Heart left ventricle (tissue), 16 donors: ENCODE measurements around the gene B3GNT2. TPM values are rescaled to one million over a fixed set of nuclear protein-coding genes. Genes with fewer than 3 reads are reported as not detected.

Source experiments
- ATAC-seq, 4 donors: fragments of 200-7000 bp; cut with Tn5 transposase; one replicate each; pipeline ENCODE4 v1.9.1; 2020 to 2022; ENCODE audit warnings: moderate library complexity in 4 of 4, mild to moderate bottlenecking in 3 of 4, moderate number of reproducible peaks in 1 of 4
- DNase-seq, 5 donors: peaks; one replicate each; pipeline ENCODE4 v3.0.0-alpha.2; 2020
- H3K27ac ChIP-seq, 12 donors: fragments of 200-600 bp; sonication (generic) in 4 of 12; one replicate each; pipeline versions ENCODE4 v1.5.0 to v1.8.0; 2016 to 2022; ENCODE audit warnings: mild to moderate bottlenecking in 2 of 12
- H3K27me3 ChIP-seq, 9 donors: fragments of 200-600 bp; sonication (generic) in 2 of 9; one replicate each; pipeline versions ENCODE4 v1.5.1 to v1.8.0; 2016 to 2022; ENCODE audit warnings: mild to moderate bottlenecking in 3 of 9
- H3K36me3 ChIP-seq, 9 donors: fragments of 200-600 bp; sonication (generic) in 2 of 9; one replicate each; pipeline versions ENCODE4 v1.5.0 to v1.8.0; 2018 to 2022; ENCODE audit warnings: mild to moderate bottlenecking in 2 of 9
- H3K4me1 ChIP-seq, 12 donors: fragments of 200-600 bp; sonication (generic) in 4 of 12; one replicate each; pipeline versions ENCODE4 v1.5.0 to v1.8.0; 2016 to 2022; ENCODE audit warnings: mild to moderate bottlenecking in 3 of 12
- H3K4me3 ChIP-seq, 12 donors: fragments of 200-600 bp; sonication (generic) in 4 of 12; one replicate each; pipeline versions ENCODE4 v1.5.0 to v1.8.0; 2017 to 2022; ENCODE audit warnings: mild to moderate bottlenecking in 9 of 12, moderate library complexity in 4 of 12
- H3K9me3 ChIP-seq, 12 donors: fragments of 200-600 bp; sonication (generic) in 4 of 12; one replicate each; pipeline versions ENCODE4 v1.5.0 to v1.8.0; 2016 to 2022; ENCODE audit warnings: mild to moderate bottlenecking in 1 of 12
- POLR2A ChIP-seq, 2 donors: fragments of 450-650 bp; IDR thresholded peaks; one replicate each; pipeline ENCODE4 v1.6.1; 2017; ENCODE audit warnings: antibody characterized with exemption in 2 of 2, mild to moderate bottlenecking in 2 of 2, moderate library complexity in 2 of 2
- WGBS, 4 donors: extraction: QIAGEN DNeasy Blood & Tissue Kit in 2 of 4; methylation state at CpG; one replicate each; pipeline versions ENCODE4 v1.1.5 to v1.1.7; 2013 to 2018; 5-methylcytosine and 5-hydroxymethylcytosine counted together
- intact Hi-C, 10 donors: fragments of 100-400 bp; cut with DNase I; formaldehyde crosslinking; loops; one replicate each; pipeline versions ENCODE4 v1.11.1 to v1.14.2; 2022
- polyA plus RNA-seq, 2 donors: library from polyadenylated mRNA; stranded (reverse); fragments of 200-250 nt; gene quantifications; one replicate each; pipeline ENCODE4 v1.2.3, GENCODE V29; 2013
- total RNA-seq, 9 donors: library from RNA; depleted of rRNA in 2 of 9; stranded (reverse); fragments of >200 nt in 2 of 9; fragmentation: NEBNext Ultra II Directional in 3 of 9; extraction: Animal tissue kit (Norgen Biotek cat#: 25700) in 3 of 9; gene quantifications; one replicate each; pipeline versions ENCODE4 v1.1.0 to v1.2.4, GENCODE V29; 2016 to 2023
- TF ChIP-seq, protein P1 (sequence below), 12 donors: fragments of 200-600 bp; sonication (generic) in 4 of 12; IDR thresholded peaks; one replicate each; pipeline versions ENCODE4 v1.5.0 to v1.8.0; 2018 to 2022; ENCODE audit warnings: antibody characterized with exemption in 12 of 12, mild to moderate bottlenecking in 5 of 12
- donor health status: ischemic (EF 13 %, LVEDD 7.1; RV severe dilation, severe dysfunction).
- donor health status: healthy with polysubstance abuse.
- donor health status: DM: no; HTN: yes; CAD: no.
- donor health status: DM: no; HTN: no; CAD: no.
- donor health status: ischemic (EF 25% LVEDD 6.9; RV normal size, moderate dysfunction).
- donor health status: ischemic (EF 25% LVEDD 5.7; RV mildly dilated, moderate dysfunction).
- donor health status: healthy.
- donor health status: DM: yes; HTN: yes; CAD: no.
- donor health status: ischemic (EF 35%, LVEDD 5.7; RV mildly dilated, moderate dysfunction).
- donor health status: nonischemic (EF 11% LVEDD 7.7; RV severe dilation, severe dysfunction).
- donor health status: DM: yes; HTN: yes; CAD: no.
- donor health status: PGD.
- donor health status: ischemic (EF 29% LVEDD 5.4; RV normal size, mild dysfunction).
- donor health status: nonischemic (EF 23%, LVEDD 6.1; RV moderate dilation, normal function).

B3GNT2 gene
- total and polyA plus RNA-seq, 11 donors = 8.6 to 26.5 (median 18.4) TPM

- TF ChIP-seq, protein P1, sequence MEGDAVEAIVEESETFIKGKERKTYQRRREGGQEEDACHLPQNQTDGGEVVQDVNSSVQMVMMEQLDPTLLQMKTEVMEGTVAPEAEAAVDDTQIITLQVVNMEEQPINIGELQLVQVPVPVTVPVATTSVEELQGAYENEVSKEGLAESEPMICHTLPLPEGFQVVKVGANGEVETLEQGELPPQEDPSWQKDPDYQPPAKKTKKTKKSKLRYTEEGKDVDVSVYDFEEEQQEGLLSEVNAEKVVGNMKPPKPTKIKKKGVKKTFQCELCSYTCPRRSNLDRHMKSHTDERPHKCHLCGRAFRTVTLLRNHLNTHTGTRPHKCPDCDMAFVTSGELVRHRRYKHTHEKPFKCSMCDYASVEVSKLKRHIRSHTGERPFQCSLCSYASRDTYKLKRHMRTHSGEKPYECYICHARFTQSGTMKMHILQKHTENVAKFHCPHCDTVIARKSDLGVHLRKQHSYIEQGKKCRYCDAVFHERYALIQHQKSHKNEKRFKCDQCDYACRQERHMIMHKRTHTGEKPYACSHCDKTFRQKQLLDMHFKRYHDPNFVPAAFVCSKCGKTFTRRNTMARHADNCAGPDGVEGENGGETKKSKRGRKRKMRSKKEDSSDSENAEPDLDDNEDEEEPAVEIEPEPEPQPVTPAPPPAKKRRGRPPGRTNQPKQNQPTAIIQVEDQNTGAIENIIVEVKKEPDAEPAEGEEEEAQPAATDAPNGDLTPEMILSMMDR (IDR thresholded peaks at IDR 0.05) = no peak
- no peak for TF ChIP-seq POLR2A (IDR thresholded peaks at IDR 0.05)
- Histone ChIP-seq H3K36me3 (no peaks in the 10 kb centered on the region), H3K9me3 (peaks cover 0 to 12% (median 2%) of the 10 kb centered on the region in 12 donors), H3K4me3 (no peak overlapping the region), H3K27me3 (no peaks in the 10 kb centered on the region), H3K4me1 (peaks cover 0 to 37% (median 14%) of the 10 kb centered on the region in 12 donors), H3K27ac (peak overlapping the region; percentile 51 to 92 (median 78))
- ATAC-seq = peak; percentile 66 to 84 (median 74)
- intact Hi-C loops = loop anchor here in 1 of 10 donors (5.0 kb wide), 1 partner anchor 37 kb away; no protein-coding TSS in a partner anchor
- no peak for DNase-seq
- 67 to 79% (median 73%) methylated on average over 6 of the region's 6 CpGs for WGBS, 4 donors
Observed at GRCh38 chr2:62150597-62151305, 45.2 kb upstream of the B3GNT2 start.

GRCh38 chr2:62151306-62151638 is 44.6 kb upstream of the B3GNT2 start:
- intact Hi-C loops = loop anchor here in 1 of 10 donors (5.0 kb wide), 1 partner anchor 36 kb away; no protein-coding TSS in a partner anchor
- H3K4me1 ChIP-seq = peaks cover 0 to 35% (median 14%) of the 10 kb centered on the region in 12 donors
- ATAC-seq = peak; percentile 86 to 90 (median 88)

GRCh38 chr2:62152000-62152399 is 43.9 kb upstream of the B3GNT2 start:
- intact Hi-C loops = loop anchor here in 1 of 10 donors (5.0 kb wide), 1 partner anchor 35 kb away; no protein-coding TSS in a partner anchor
- 85 to 91% (median 89%) methylated on average over 3 of the region's 3 CpGs for WGBS, 4 donors
- Histone ChIP-seq H3K27ac (peak overlapping the region in 11 of 12 donors; percentile 51 to 92 (median 78)), H3K4me3 (no peak overlapping the region), H3K27me3 (no peaks in the 10 kb centered on the region), H3K4me1 (peaks cover 0 to 39% (median 16%) of the 10 kb centered on the region in 12 donors), H3K36me3 (no peaks in the 10 kb centered on the region), H3K9me3 (peaks cover 0 to 16% (median 2%) of the 10 kb centered on the region in 12 donors)
- ATAC-seq (peak in 1 of 4 donors; percentile 9), DNase-seq (no peak)
- no peak for TF ChIP-seq POLR2A (IDR thresholded peaks at IDR 0.05)

More at GRCh38 chr2:62151306-62151638, 44.6 kb upstream of the B3GNT2 start:
- 45 to 56% (median 52%) methylated on average over 4 of the region's 4 CpGs for WGBS, 4 donors
- peak in 4 of 5 donors; percentile 36 to 52 (median 44) for DNase-seq
- peaks cover 0 to 16% (median 2%) of the 10 kb centered on the region in 12 donors for H3K9me3 ChIP-seq
- peak overlapping the region; percentile 51 to 92 (median 78) for H3K27ac ChIP-seq
- no peak for TF ChIP-seq POLR2A (IDR thresholded peaks at IDR 0.05)
- TF ChIP-seq, protein P1 (IDR thresholded peaks at IDR 0.05) = no peak
- H3K36me3 ChIP-seq = no peaks in the 10 kb centered on the region
- H3K27me3 ChIP-seq = no peaks in the 10 kb centered on the region
- no peak overlapping the region for H3K4me3 ChIP-seq

- 41 to 57% (median 43%) methylated on average over 6 of the region's 6 CpGs for WGBS, 4 donors
- intact Hi-C loops = no loop called here
Observed at GRCh38 chr2:62156861-62157496, 38.9 kb upstream of the B3GNT2 start.

More at GRCh38 chr2:62156861-62157496, 38.9 kb upstream of the B3GNT2 start:
- peak in 3 of 4 donors; percentile 16 to 45 (median 43) for ATAC-seq
- no peak for DNase-seq
- Histone ChIP-seq H3K4me1 (peaks cover 0 to 37% (median 14%) of the 10 kb centered on the region in 12 donors), H3K36me3 (no peaks in the 10 kb centered on the region), H3K4me3 (no peak overlapping the region), H3K9me3 (peaks cover 0 to 16% (median 2%) of the 10 kb centered on the region in 12 donors), H3K27me3 (no peaks in the 10 kb centered on the region), H3K27ac (peak overlapping the region in 3 of 12 donors; percentile 0 to 54 (median 1))
- TF ChIP-seq POLR2A (IDR thresholded peaks at IDR 0.05) = no peak
- TF ChIP-seq, protein P1 (IDR thresholded peaks at IDR 0.05) = no peak
